Inflammatory macrophage treated with lipopolysaccharide for 4 hours (primary cell): ENCODE data around the gene KIF25.

ENCODE experiments used
- DNase-seq: peaks from one replicate; pipeline ENCODE4 v3.0.0-alpha.2; 2020

The KIF25 gene

GRCh38 chr6:168039301-168039700 is 41.8 kb downstream of the KIF25 start:
- no peak for DNase-seq

GRCh38 chr6:168039849-168040248 is 42.4 kb downstream of the KIF25 start:
- no peak for DNase-seq

GRCh38 chr6:168040856-168041496 is 43.5 kb downstream of the KIF25 start:
- DNase-seq: no peak

- DNase-seq: no peak
Measured at GRCh38 chr6:168041928-168042327, 44.5 kb downstream of the KIF25 start.

- DNase-seq: no peak
Measured at GRCh38 chr6:168042426-168043192, 45.1 kb downstream of the KIF25 start.

GRCh38 chr6:168043193-168043847 is 45.8 kb downstream of the KIF25 start:
- no peak for DNase-seq

- no peak for DNase-seq
Measured at GRCh38 chr6:168043848-168044415, 46.5 kb downstream of the KIF25 start.

GRCh38 chr6:168044521-168045130 is 47.2 kb downstream of the KIF25 start:
- no peak for DNase-seq

- no peak for DNase-seq
Measured at GRCh38 chr6:168045141-168045691, 47.7 kb downstream of the KIF25 start.

GRCh38 chr6:168045706-168046620 is 48.5 kb downstream of the KIF25 start:
- DNase-seq: no peak

GRCh38 chr6:168046696-168047095 is 49.2 kb downstream of the KIF25 start:
- no peak for DNase-seq

GRCh38 chr6:168047841-168048723 is 50.6 kb downstream of the KIF25 start:
- no peak for DNase-seq

GRCh38 chr6:168048724-168049025 is 51.2 kb downstream of the KIF25 start:
- DNase-seq: no peak

- no peak for DNase-seq
Measured at GRCh38 chr6:168049277-168049676, 51.8 kb downstream of the KIF25 start.

GRCh38 chr6:168049706-168050224 is 52.3 kb downstream of the KIF25 start:
- DNase-seq: no peak

GRCh38 chr6:168050225-168050880 is 52.9 kb downstream of the KIF25 start:
- DNase-seq: no peak

GRCh38 chr6:168050881-168051586 is 53.6 kb downstream of the KIF25 start:
- DNase-seq: no peak

- no peak for DNase-seq
Measured at GRCh38 chr6:168051648-168052047, 54.2 kb downstream of the KIF25 start.

GRCh38 chr6:168052291-168052891 is 54.9 kb downstream of the KIF25 start:
- DNase-seq: no peak
